ENCODE measurements around the gene NAMPT. TPM values are rescaled to one million over a fixed set of nuclear protein-coding genes. Genes with fewer than 3 reads are reported as not detected.
"Not testable (repeated sequence)": the region's sequence is repeated elsewhere in the genome, so short reads cannot be mapped to it uniquely, and the experiment has no call there.

Gene NAMPT
- 101 TPM for polyA plus RNA-seq (2012; ENCODE audit: missing spikeins)

DNA sequence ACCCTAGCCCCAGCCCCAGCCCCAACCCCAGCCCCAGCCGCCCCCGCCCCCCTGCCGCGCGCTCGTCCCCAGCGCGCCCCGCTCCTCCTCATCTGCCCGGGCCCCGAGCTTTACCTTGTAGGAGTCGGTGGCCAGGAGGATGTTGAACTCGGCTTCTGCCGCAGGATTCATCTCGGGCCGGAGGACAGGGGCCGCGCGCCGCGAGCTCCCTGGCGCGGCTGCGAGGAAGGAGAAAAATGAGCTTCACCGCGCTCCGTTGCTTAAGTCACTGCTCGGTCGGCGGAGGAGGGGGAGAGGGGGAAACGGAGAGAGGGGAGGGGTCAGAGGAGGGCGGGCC is at the start of gene NAMPT:
TSS of gene NAMPT (minus strand) at position 270 of the 337 bp plus-strand sequence. CDS start at position 171, 99 bp downstream.
- TF ChIP-seq POLR2A (IDR thresholded peaks at IDR 0.05; ENCODE audit: low read depth, low read length) (peak; percentile 56), TAF1 (IDR thresholded peaks at IDR 0.05; ENCODE audit: borderline replicate concordance, low read depth, low read length) (peak; percentile 88), POLR2AphosphoS5 (IDR thresholded peaks at IDR 0.05; ENCODE audit: low read depth, low read length) (no peak; the same call in 1 of the 2 replicates)
- FAIRE-seq (no peak), DNase-seq (ENCODE audit: insufficient read length) (no peak)

DNA sequence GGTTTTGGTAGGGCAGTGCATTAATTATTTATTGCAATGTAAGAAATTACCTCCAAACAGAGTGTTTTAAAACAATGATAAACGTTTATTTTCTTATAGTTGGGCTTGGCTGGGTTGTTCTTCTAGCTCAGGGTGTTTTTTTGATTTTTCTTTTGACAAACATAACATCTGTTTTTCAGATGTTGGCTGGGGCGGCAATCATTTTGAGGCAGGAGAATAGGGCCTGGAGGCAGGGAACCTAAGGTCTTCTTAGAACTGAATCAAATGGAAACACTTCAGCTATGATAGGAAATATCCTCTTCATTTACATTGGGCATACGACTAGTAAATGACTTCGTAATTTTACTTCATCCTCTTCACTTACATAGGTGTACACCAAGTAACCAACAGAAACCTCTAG is 47.4 kb upstream of the NAMPT start:
- DNase-seq (ENCODE audit: insufficient read length) (no peak), FAIRE-seq (no peak)
- TF ChIP-seq TAF1 (IDR thresholded peaks at IDR 0.05; ENCODE audit: borderline replicate concordance, low read depth, low read length), result no peak
- TF ChIP-seq POLR2A (IDR thresholded peaks at IDR 0.05; ENCODE audit: low read depth, low read length), result no peak
- no peak for TF ChIP-seq POLR2AphosphoS5 (IDR thresholded peaks at IDR 0.05; ENCODE audit: low read depth, low read length)

DNA sequence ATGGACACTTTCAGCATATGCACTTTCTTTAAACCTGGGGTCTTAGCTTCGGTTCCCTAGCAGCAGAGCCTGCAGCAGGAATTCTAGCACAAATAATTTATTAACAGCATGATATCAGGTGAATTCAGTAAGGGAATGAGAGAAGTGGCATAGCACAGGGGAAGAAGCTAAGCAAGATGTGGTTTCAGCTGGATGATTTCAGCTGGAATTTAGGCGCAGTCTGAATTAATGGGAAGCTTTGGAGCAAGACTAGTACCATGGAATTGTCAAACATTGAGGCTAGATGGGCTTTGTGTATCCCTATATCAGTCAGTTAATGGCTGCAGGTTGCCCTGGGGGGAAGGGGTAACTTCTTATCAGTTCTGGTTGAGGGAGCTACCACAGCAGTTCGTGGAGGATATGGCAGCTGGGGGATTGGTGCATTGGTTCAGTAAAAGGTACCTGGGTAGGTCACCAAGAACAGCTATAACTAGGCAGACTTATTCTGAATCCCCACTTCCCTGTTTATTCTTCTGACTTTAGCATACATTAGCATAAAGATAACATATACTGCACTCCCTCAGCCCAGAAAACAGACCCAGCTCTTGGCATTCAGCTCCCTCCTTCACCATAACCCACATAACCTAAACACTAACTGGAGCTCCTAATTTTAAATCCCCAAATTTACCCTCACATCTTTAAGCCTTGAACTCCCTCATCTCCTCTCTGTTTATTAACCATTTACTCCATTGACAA is 46.8 kb upstream of the NAMPT start:
- no peak for FAIRE-seq
- no peak for DNase-seq (ENCODE audit: insufficient read length)
- TF ChIP-seq POLR2AphosphoS5 (IDR thresholded peaks at IDR 0.05; ENCODE audit: low read depth, low read length), result no peak
- TF ChIP-seq POLR2A (IDR thresholded peaks at IDR 0.05; ENCODE audit: low read depth, low read length), result no peak
- no peak for TF ChIP-seq TAF1 (IDR thresholded peaks at IDR 0.05; ENCODE audit: borderline replicate concordance, low read depth, low read length)

DNA sequence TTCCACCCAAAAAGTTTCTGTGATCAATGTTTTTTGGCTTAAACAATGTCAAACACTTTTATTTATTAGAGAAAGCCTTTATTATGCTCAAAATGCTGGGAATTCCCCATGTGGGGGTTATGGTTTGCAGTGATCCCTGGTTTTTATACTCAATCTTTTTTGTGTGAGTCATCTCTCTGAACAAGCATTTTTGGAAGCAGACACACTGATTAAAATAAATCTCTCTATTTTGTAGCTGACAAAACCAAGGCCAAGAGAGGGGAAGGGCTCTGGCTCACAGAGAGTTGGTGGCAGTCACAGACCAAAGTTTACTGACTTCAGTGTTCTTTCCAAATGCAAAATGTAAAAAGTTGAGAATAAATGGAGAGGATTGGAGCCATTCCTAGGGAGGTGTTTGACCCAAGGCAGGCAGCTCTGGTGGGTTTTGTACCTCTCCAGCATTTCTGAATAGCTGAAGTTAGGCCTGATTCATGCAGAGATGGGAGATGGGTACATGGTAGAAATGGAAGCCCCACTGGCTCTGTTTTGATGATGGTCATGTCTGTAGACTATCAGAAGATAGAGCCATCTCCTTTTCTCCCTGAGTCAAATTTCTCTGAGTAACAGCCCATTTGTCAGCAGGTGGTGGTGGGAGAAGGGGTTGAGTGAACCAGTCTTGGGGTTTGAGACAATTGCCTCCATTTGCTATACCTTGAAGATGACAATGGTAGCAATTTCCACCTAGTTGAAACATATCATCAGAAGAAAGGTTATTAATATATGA is 45.4 kb upstream of the NAMPT start:
- no peak for DNase-seq (ENCODE audit: insufficient read length)
- FAIRE-seq, result no peak
- no peak for TF ChIP-seq POLR2AphosphoS5 (IDR thresholded peaks at IDR 0.05; ENCODE audit: low read depth, low read length)
- no peak for TF ChIP-seq TAF1 (IDR thresholded peaks at IDR 0.05; ENCODE audit: borderline replicate concordance, low read depth, low read length)
- TF ChIP-seq POLR2A (IDR thresholded peaks at IDR 0.05; ENCODE audit: low read depth, low read length), result no peak

DNA sequence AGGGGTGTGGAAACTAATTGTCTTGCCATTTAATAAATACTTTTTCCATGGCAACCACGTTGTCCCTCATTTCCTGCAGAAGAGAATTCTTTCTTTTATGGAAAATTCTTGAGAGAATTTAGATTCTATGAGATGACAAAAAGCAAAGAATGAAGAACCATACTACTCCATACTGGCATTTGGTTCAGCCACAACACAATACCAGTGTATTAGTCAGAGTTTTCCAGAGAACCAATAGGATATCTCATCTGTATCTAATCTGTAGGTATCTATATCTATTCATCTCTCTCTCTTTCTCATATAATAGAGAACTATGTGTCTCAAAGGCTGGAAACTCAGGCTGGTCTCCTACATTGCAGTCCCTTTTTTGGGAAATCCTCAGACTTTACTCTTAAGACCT is 44.6 kb upstream of the NAMPT start:
- TF ChIP-seq POLR2AphosphoS5 (IDR thresholded peaks at IDR 0.05; ENCODE audit: low read depth, low read length), result no peak
- TF ChIP-seq POLR2A (IDR thresholded peaks at IDR 0.05; ENCODE audit: low read depth, low read length), result no peak
- TF ChIP-seq TAF1 (IDR thresholded peaks at IDR 0.05; ENCODE audit: borderline replicate concordance, low read depth, low read length), result no peak
- no peak for DNase-seq (ENCODE audit: insufficient read length)
- FAIRE-seq, result no peak

DNA sequence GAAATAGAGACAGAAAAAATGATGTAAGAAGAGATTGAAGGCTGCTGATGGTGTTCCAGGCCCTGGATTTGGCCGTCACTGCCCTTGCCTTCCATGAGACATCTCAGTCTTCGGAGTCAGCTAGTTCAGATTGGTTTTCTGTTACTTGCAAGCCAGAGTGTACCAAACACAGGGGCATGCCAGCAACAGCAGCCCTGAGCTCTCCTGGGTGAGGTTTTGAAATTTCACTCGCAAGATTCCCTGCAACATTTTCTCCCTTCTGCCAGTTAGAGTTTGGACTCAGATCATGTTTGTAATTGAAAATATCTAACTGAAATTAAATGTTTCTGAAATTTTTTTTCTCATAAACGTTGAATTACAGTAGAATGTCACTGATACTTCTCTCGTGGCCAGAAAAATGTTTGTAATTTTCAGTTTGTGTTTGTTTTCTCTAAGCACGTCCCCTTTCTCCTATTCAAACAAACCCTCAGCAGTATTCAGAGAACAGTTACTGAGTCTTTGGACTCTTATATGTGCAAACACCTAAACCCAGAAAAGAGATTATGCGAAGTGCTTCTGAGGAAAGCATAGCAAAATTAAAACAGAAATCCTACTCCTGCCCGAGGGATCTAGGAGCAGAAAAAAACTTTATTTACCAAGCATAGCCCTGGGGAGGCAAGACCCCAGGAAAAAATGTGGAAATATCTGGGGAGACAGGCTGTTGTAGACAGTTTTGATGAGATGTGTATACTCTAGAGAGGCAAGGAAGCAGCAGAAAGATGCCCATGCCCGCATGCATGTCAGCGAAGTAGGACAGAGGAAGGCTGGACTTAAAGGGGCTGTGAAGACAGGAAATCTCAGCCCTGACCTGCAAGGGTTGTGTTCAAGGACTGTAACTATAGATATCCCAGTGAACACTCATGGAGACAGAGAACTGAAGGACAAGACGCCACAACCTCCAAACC is 43.0 kb upstream of the NAMPT start:
- FAIRE-seq (no peak), DNase-seq (ENCODE audit: insufficient read length) (no peak)
- TF ChIP-seq POLR2A (IDR thresholded peaks at IDR 0.05; ENCODE audit: low read depth, low read length) (no peak), POLR2AphosphoS5 (IDR thresholded peaks at IDR 0.05; ENCODE audit: low read depth, low read length) (no peak), TAF1 (IDR thresholded peaks at IDR 0.05; ENCODE audit: borderline replicate concordance, low read depth, low read length) (no peak)

DNA sequence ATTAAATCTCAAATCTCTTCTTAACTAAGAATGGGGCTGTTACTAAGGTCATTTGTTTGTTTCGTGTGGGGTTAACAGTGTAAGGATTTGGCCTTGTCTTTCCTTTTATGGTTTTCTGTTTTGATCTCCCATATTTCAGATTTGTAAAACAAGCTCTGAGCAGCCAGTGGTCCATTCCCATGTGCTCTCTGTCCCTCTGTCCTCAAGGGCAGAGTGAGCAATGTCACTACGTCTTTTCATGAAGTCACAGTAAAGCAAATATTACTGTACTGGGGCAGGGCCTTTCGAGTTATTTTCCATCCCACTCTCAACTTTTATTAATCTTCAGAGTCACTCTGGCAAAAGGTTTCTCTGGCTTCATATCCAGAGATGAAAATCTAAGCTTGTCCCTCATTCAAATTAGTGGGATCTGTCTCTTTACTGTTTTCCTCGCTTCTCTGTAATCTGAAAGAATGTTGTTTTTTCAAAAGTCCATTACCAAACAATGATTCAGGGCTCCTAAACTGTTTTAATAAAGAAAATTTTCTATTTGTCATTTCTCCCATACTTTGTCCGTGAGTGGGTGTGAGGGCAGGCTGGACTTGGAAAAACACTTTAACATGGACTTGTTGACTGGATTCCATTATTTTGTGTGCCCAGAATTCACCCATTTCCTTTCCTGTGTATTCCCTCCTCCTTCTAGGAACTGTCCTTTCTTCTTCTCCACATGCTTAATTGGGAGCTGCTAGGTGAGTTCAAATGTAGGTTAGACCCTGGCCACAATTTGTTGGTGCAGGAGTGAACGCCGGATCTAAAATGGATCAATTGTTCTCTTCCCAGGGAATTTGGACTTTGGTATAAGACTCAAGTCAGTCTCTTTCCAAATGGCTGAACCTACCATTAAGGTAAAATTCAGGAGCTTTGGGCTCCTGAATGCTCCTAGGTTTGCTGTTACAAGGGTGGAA is 42.1 kb upstream of the NAMPT start:
- FAIRE-seq (no peak), DNase-seq (ENCODE audit: insufficient read length) (no peak)
- TF ChIP-seq POLR2A (IDR thresholded peaks at IDR 0.05; ENCODE audit: low read depth, low read length) (no peak), TAF1 (IDR thresholded peaks at IDR 0.05; ENCODE audit: borderline replicate concordance, low read depth, low read length) (no peak), POLR2AphosphoS5 (IDR thresholded peaks at IDR 0.05; ENCODE audit: low read depth, low read length) (no peak)

DNA sequence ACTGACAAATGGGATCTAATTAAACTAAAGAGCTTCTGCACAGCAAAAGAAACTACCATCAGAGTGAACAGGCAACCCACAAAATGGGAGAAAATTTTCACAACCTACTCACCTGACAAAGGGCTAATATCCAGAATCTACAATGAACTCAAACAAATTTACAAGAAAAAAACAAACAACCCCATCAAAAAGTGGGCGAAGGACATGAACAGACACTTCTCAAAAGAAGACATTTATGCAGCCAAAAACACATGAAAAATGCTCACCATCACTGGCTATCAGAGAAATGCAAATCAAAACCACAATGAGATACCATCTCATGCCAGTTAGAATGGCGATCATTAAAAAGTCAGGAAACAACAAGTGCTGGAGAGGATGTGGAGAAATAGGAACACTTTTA is 39.7 kb upstream of the NAMPT start:
- DNase-seq (ENCODE audit: insufficient read length); FAIRE-seq: not testable (repeated sequence)

DNA sequence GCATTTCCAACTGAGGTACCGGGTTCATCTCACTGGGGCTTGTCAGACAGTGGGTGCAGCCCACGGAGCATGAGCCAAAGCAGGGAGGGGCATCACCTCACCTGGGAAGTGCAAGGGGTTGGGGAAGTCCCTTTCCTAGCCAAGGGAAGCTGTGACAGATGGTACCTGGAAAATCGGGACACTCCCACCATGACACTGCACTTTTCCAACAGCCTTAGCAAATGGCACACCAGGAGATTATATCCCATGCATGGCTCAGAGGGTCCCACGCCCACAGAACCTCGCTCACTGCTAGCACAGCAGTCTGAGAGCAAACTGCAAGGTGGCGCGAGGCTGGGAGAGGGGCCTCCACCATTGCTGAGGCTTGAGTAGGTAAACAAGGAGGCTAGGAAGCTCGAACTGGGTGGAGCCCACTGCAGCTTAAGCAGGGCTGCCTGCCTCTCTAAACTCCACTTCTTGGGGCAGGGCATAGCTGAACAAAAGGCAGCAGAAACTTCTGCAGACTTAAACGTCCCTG is 35.5 kb upstream of the NAMPT start:
- not testable (repeated sequence) for DNase-seq (ENCODE audit: insufficient read length); FAIRE-seq

DNA sequence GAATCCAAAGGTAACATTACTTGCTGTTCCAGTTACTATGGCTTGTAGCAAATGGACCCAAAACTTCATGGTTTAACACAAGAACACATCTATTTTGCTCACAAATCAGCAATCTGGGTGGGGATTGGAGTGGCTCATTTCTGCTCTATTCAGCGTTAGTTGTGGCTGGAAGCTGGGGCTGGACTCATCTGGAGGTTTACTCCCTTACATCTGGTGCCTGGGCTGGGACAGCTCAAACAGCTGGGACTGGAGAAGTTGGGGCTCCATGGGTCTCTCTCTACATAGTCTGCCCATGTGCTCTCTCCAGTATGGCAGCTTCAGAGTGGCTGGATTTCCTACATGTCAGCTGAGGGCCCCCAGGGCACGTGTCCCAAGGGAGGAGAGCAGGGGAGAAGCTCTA is 33.7 kb upstream of the NAMPT start:
- FAIRE-seq (no peak), DNase-seq (ENCODE audit: insufficient read length) (no peak)
- no peak for TF ChIP-seq POLR2A (IDR thresholded peaks at IDR 0.05; ENCODE audit: low read depth, low read length)
- no peak for TF ChIP-seq TAF1 (IDR thresholded peaks at IDR 0.05; ENCODE audit: borderline replicate concordance, low read depth, low read length)
- no peak for TF ChIP-seq POLR2AphosphoS5 (IDR thresholded peaks at IDR 0.05; ENCODE audit: low read depth, low read length)
